Measurements from ENCODE around the gene CNTNAP2. TPM values are rescaled to one million over a fixed set of nuclear protein-coding genes. Genes with fewer than 3 reads are reported as not detected.

CNTNAP2 gene
- total RNA-seq, 1 donor from 2014 or later = 9.2 TPM

- no peak for TF ChIP-seq CTCF (conservative IDR thresholded peaks at IDR 0.05; ENCODE audit: low read depth, low read length)
- H3K4me3 ChIP-seq (ENCODE audit: low read depth, low read length) = no peak overlapping the region
- no peak for DNase-seq (ENCODE audit: low read depth)
These were observed 528.9 kb downstream of the CNTNAP2 start for GRCh38 chr7:146645383-146645976.

- DNase-seq (ENCODE audit: low read depth) = no peak
- H3K4me3 ChIP-seq (ENCODE audit: low read depth, low read length) = no peak overlapping the region
- no peak for TF ChIP-seq CTCF (conservative IDR thresholded peaks at IDR 0.05; ENCODE audit: low read depth, low read length)
These were observed 530.8 kb downstream of the CNTNAP2 start for GRCh38 chr7:146647445-146647844.

DNA sequence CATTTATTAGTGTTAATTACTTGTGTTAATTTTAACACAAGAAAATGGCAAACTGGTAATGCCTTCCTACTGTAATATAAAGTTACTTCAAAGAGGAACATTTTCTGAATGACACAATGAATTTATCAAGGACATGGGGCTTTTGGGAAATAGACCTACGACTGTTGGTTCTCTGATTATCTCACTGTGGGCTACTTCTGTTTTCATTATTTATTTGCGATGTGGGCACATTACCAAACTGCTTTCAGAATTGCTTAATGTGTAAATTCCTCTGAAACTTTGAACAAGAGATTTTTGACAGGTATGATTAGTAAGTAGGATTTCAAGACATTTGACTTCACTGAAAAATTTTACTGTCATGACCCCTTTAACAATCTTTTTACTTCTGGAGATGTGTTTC, 535.6 kb downstream of the CNTNAP2 start:
- DNase-seq (ENCODE audit: low read depth) = no peak
- no peak overlapping the region for H3K4me3 ChIP-seq (ENCODE audit: low read depth, low read length)
- no peak for TF ChIP-seq CTCF (conservative IDR thresholded peaks at IDR 0.05; ENCODE audit: low read depth, low read length)

GRCh38 chr7:146654048-146654447, 537.4 kb downstream of the CNTNAP2 start:
- no peak for TF ChIP-seq CTCF (conservative IDR thresholded peaks at IDR 0.05; ENCODE audit: low read depth, low read length)
- no peak for DNase-seq (ENCODE audit: low read depth)

DNA sequence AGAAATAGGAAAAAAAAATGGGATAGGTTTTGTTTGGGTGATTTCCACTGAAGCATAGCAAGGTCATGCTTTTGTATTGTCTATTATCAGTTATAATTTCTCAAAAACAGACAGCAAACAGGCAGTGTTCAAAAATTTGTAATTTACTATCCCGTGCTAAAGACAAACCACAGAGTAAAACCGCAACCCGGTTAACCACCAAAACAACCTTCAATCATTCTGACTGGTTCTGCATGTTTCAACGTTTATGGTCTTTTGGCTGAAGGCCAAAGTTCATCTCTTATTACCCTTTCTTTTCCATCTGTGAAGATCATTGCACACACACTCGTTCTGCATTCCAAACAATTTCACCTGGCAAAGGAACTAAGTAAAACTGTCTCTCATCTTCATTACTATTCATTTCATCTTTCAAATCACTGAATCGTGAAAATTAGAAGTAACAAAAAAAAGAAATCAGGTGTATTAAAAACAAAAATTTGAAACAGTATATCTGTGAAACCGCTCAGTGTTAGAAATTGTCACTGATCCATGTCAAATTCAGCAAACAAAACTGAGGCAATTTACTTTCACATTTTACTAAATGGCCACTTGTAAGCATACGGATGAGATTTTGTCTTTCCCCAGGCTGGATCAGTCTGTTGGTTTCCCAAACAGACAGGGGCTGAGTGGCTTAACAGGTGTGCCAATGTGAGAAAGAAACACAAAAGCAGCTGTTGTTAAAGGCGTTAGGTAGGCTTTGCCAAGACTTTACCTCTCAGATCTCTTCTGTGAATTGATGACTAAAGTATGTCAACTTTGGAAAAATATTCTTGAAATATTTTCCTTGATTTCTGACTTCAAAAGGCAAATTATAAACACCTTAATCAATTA, 539.6 kb downstream of the CNTNAP2 start:
- H3K4me3 ChIP-seq (ENCODE audit: low read depth, low read length) = no peak overlapping the region
- TF ChIP-seq CTCF (conservative IDR thresholded peaks at IDR 0.05; ENCODE audit: low read depth, low read length) = no peak
- DNase-seq (ENCODE audit: low read depth) = no peak

More at GRCh38 chr7:146654048-146654447, 537.4 kb downstream of the CNTNAP2 start:
- no peak overlapping the region for H3K4me3 ChIP-seq (ENCODE audit: low read depth, low read length)

DNA sequence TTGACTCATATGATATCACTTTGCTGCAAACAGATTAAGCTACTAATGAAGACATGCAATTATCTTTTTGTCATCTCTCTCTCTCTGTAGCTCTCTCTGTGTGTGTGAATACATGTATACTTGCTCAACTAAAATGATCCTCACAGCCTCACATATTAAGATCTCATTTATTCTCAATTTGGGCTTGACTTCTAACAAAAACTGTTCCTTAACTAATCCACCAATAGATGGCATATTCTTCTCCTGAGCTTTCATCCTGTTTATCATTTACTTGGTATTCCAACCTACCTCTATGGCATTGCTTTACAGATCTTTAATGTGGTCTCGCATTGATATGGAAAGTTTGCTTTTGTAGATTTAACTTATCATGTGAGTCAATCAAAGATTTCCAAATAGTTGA, 540.4 kb downstream of the CNTNAP2 start:
- no peak for TF ChIP-seq CTCF (conservative IDR thresholded peaks at IDR 0.05; ENCODE audit: low read depth, low read length)

More for the DNA sequence above, 540.4 kb downstream of the CNTNAP2 start:
- no peak for DNase-seq (ENCODE audit: low read depth)
- H3K4me3 ChIP-seq (ENCODE audit: low read depth, low read length) = no peak overlapping the region
